ENCODE measurements around the gene MDP1. TPM values are rescaled to one million over a fixed set of nuclear protein-coding genes. Genes with fewer than 3 reads are reported as not detected.

MDP1 gene
- polyA plus RNA-seq (2011; rRNA removed) (16.3 and 19.3 TPM in 2 replicates), polyA minus RNA-seq (2011; rRNA and poly(A)+ RNA removed) (2.2 and 7.9 TPM in 2 replicates)

GRCh38 chr14:24215495-24216344, at the start of gene MDP1:
Gene MDP1, minus strand, starts transcription at chr14:24216066. Its CDS starts 111 bp downstream, at chr14:24215955.
- Histone ChIP-seq H3K27me3 (ENCODE audit: control insufficient read depth, insufficient read depth, low read length) (no peaks in the 10 kb centered on the region), H3K36me3 (ENCODE audit: control insufficient read depth, insufficient read depth, low read length) (peaks cover 7% of the 10 kb centered on the region), H3K4me3 (ENCODE audit: low read depth, low read length) (peak within 1 kb of the TSS; percentile 64)
- ChIA-PET POLR2A (interaction anchor here (0.6 to 0.7 kb wide), 2 partner anchors 27 to 227 kb away, joined by 3 to 8 read pairs; partner anchors contain the start of gene SDR39U1), CTCF (interaction anchor here (0.8 to 2.0 kb wide), 11 partner anchors 9 to 216 kb away, joined by 3 to 12 read pairs (median 4); partner anchors contain the start of genes DHRS1, IRF9, NOP9 and TINF2)
- TF ChIP-seq, protein P1, sequence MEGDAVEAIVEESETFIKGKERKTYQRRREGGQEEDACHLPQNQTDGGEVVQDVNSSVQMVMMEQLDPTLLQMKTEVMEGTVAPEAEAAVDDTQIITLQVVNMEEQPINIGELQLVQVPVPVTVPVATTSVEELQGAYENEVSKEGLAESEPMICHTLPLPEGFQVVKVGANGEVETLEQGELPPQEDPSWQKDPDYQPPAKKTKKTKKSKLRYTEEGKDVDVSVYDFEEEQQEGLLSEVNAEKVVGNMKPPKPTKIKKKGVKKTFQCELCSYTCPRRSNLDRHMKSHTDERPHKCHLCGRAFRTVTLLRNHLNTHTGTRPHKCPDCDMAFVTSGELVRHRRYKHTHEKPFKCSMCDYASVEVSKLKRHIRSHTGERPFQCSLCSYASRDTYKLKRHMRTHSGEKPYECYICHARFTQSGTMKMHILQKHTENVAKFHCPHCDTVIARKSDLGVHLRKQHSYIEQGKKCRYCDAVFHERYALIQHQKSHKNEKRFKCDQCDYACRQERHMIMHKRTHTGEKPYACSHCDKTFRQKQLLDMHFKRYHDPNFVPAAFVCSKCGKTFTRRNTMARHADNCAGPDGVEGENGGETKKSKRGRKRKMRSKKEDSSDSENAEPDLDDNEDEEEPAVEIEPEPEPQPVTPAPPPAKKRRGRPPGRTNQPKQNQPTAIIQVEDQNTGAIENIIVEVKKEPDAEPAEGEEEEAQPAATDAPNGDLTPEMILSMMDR (IDR thresholded peaks at IDR 0.05; ENCODE audit: insufficient read depth, low read depth, low read length), result peak; percentile 47
- peak; percentile 38 for DNase-seq (ENCODE audit: low read depth)

DNA sequence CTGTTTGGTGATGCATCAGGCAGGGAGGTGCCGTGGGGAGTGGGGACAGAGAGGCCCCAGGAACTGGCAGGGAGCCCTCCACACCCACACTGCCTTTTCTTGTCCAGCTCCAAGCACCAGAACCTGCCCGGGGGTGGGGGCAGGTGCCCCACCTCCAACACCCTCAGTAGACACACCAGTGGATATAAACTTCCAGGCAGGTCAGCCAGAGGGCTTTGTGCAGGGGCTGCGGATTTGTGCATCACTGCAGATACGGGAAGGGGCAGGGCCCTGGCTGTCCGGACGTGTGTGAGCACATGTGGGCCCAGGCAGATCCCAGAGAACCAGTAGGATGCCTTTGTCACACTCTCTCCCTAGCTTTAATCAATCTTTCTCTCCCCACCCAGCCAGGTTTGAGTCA, 48.4 kb upstream of the MDP1 start:
- ChIA-PET CTCF (interaction anchor here (1.0 to 3.9 kb wide), 5 partner anchors 12 to 33 kb away, joined by 3 to 15 read pairs (median 3); no protein-coding TSS in a partner anchor), POLR2A (no interaction called here)
- Histone ChIP-seq H3K27me3 (ENCODE audit: control insufficient read depth, insufficient read depth, low read length) (no peaks in the 10 kb centered on the region), H3K4me3 (ENCODE audit: low read depth, low read length) (no peak overlapping the region), H3K36me3 (ENCODE audit: control insufficient read depth, insufficient read depth, low read length) (peaks cover 20% of the 10 kb centered on the region)
- no peak for DNase-seq (ENCODE audit: low read depth)
- TF ChIP-seq, protein P1 (IDR thresholded peaks at IDR 0.05; ENCODE audit: insufficient read depth, low read depth, low read length), result no peak

- Histone ChIP-seq H3K36me3 (ENCODE audit: control insufficient read depth, insufficient read depth, low read length) (peaks cover 17% of the 10 kb centered on the region), H3K4me3 (ENCODE audit: low read depth, low read length) (no peak overlapping the region), H3K27me3 (ENCODE audit: control insufficient read depth, insufficient read depth, low read length) (no peaks in the 10 kb centered on the region)
- ChIA-PET CTCF (interaction anchor here (1.0 to 3.9 kb wide), 5 partner anchors 7 to 21 kb away, joined by 3 to 16 read pairs (median 4); partner anchors contain the start of gene RABGGTA), POLR2A (no interaction called here)
- no peak for DNase-seq (ENCODE audit: low read depth)
- TF ChIP-seq, protein P1 (IDR thresholded peaks at IDR 0.05; ENCODE audit: insufficient read depth, low read depth, low read length), result no peak
Observed at GRCh38 chr14:24263848-24264247, 48.0 kb upstream of the MDP1 start.

GRCh38 chr14:24262821-24263733, 47.2 kb upstream of the MDP1 start, which contains the start of gene TGM1:
Gene TGM1, minus strand, starts transcription at chr14:24263177. Its CDS starts 825 bp downstream, at chr14:24262352.
- no peak within 1 kb of the TSS for H3K4me3 ChIP-seq (ENCODE audit: low read depth, low read length)
- H3K36me3 ChIP-seq (ENCODE audit: control insufficient read depth, insufficient read depth, low read length), result peaks cover 11% of the 10 kb centered on the region
- no peak for DNase-seq (ENCODE audit: low read depth)
- TF ChIP-seq, protein P1 (IDR thresholded peaks at IDR 0.05; ENCODE audit: insufficient read depth, low read depth, low read length), result no peak
- CTCF ChIA-PET, result interaction anchor here (0.7 to 3.9 kb wide), 6 partner anchors 8 to 169 kb away, joined by 3 to 16 read pairs (median 8); partner anchors contain the start of genes RABGGTA and TINF2
- H3K27me3 ChIP-seq (ENCODE audit: control insufficient read depth, insufficient read depth, low read length), result no peaks in the 10 kb centered on the region
- POLR2A ChIA-PET, result no interaction called here
